Bronchial epithelial cell (primary cell): ENCODE measurements around the gene SYT5. TPM values are rescaled to one million over a fixed set of nuclear protein-coding genes. Genes with fewer than 3 reads are reported as not detected.
"Not testable (repeated sequence)": the region's sequence is repeated elsewhere in the genome, so short reads cannot be mapped to it uniquely, and the experiment has no call there.

Experiments
- DNase-seq: peaks from one replicate; pipeline ENCODE4 v3.0.0-alpha.2; 2010; ENCODE audit warnings: low read depth
- FAIRE-seq: peaks from 2 replicates; lab custom pipeline; 2011; peaks lifted over from hg19 to GRCh38; lab: Jason Lieb, UNC
- H3K27me3 ChIP-seq: 2 replicates; pipeline ENCODE4 v1.5.1; 2011; ENCODE audit warnings: low read length; ENCODE audit not compliant: control insufficient read depth, insufficient read depth
- H3K36me3 ChIP-seq: 2 replicates; pipeline ENCODE4 v1.5.1; 2011; ENCODE audit warnings: low read length; ENCODE audit not compliant: control insufficient read depth, insufficient read depth
- H3K4me3 ChIP-seq: 2 replicates; pipeline ENCODE4 v1.5.1; 2011; ENCODE audit warnings: mild to moderate bottlenecking, low read depth, low read length, control low read depth
- total RNA-seq: library from RNA; depleted of rRNA; stranded (reverse); fragments of >200 nt; gene quantifications from 2 replicates; pipeline ENCODE4 v1.2.1, GENCODE V29; 2014
- TF ChIP-seq, protein P1 (sequence below): IDR thresholded peaks from 2 replicates; pipeline ENCODE4 v1.5.1; 2011; ENCODE audit warnings: mild to moderate bottlenecking, moderate library complexity, low read length, control low read depth, inconsistent platforms; ENCODE audit not compliant: insufficient read depth, severe bottlenecking

SYT5 gene
- total RNA-seq, 1 donor from 2014 or later: 0.26 TPM

DNA sequence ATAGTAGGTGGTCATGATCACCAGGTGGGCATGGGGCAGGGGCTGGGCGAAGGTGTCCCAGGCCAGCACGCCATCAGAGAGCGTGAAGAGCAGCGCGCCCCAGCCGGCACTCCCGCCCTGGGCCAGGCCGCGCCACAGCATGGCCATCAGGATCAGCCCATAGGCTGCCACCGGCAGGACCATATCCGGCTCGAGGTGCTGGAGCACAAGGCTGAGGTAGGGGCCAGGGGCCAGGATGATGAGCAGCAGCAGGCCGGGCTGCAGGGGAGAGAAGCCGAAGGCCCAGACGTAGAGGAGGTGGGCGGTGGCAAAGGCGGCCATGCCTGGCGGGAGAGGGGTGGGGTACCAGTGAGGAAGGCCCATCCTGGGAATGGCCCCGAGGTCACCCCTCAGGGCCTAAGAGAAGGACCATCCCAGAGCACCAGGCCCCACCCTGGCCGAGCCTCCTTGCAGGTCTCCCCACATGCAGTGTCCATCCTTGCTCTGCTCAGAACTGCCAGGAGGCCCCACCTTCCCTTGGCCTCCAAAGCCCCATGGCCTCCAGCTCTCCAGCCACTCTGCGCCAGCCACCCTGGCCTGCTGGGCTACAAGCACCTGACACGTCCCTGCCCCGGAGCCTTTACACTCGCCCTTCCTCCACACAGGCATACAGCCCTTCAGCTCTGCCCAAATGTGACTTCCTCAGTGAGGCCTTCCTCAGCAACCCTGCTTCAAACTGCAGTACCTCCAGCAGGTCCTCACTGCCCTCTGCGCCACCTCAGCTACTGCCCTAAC lies 47.3 kb upstream of the SYT5 start:
- no peak for DNase-seq
- TF ChIP-seq, protein P1, sequence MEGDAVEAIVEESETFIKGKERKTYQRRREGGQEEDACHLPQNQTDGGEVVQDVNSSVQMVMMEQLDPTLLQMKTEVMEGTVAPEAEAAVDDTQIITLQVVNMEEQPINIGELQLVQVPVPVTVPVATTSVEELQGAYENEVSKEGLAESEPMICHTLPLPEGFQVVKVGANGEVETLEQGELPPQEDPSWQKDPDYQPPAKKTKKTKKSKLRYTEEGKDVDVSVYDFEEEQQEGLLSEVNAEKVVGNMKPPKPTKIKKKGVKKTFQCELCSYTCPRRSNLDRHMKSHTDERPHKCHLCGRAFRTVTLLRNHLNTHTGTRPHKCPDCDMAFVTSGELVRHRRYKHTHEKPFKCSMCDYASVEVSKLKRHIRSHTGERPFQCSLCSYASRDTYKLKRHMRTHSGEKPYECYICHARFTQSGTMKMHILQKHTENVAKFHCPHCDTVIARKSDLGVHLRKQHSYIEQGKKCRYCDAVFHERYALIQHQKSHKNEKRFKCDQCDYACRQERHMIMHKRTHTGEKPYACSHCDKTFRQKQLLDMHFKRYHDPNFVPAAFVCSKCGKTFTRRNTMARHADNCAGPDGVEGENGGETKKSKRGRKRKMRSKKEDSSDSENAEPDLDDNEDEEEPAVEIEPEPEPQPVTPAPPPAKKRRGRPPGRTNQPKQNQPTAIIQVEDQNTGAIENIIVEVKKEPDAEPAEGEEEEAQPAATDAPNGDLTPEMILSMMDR: no peak

DNA sequence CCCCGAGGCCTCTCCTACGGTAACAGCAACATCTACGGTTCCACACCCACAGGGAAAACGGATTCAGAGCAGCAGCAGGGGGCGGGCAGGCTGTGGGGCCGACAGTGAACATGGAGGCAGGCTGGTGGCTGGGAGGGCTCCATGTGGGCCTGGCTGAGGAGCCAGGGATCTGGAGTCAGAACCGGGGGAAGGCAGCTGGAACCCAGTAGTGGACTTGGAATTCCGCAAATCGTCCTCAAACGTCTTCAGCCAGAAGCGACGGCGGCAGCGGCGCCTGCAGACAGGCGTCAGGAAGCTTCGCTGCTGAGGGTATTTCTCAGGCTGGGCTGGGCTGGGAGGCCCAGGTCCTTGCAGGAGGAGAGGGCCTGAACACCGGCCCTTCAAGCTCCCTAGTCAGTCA lies 46.7 kb upstream of the SYT5 start:
- DNase-seq: no peak
- FAIRE-seq: no peak
- TF ChIP-seq, protein P1: no peak
- Histone ChIP-seq H3K4me3 (no peak overlapping the region), H3K36me3 (peaks cover 15% of the 10 kb centered on the region), H3K27me3 (no peaks in the 10 kb centered on the region)

More for the DNA sequence above, 47.3 kb upstream of the SYT5 start:
- H3K36me3 ChIP-seq: peaks cover 17% of the 10 kb centered on the region
- FAIRE-seq: no peak
- H3K27me3 ChIP-seq: no peaks in the 10 kb centered on the region
- H3K4me3 ChIP-seq: no peak overlapping the region

- FAIRE-seq: no peak
Measured at GRCh38 chr19:55226273-55226672, 46.2 kb upstream of the SYT5 start.

GRCh38 chr19:55225415-55225958 lies 45.4 kb upstream of the SYT5 start:
- Histone ChIP-seq H3K36me3 (peaks cover 11% of the 10 kb centered on the region), H3K4me3 (no peak overlapping the region), H3K27me3 (no peaks in the 10 kb centered on the region)
- FAIRE-seq: no peak
- DNase-seq: no peak
- TF ChIP-seq, protein P1: no peak

More at GRCh38 chr19:55226273-55226672, 46.2 kb upstream of the SYT5 start:
- Histone ChIP-seq H3K36me3 (peaks cover 14% of the 10 kb centered on the region), H3K4me3 (no peak overlapping the region), H3K27me3 (no peaks in the 10 kb centered on the region)
- DNase-seq: no peak
- TF ChIP-seq, protein P1: no peak

DNA sequence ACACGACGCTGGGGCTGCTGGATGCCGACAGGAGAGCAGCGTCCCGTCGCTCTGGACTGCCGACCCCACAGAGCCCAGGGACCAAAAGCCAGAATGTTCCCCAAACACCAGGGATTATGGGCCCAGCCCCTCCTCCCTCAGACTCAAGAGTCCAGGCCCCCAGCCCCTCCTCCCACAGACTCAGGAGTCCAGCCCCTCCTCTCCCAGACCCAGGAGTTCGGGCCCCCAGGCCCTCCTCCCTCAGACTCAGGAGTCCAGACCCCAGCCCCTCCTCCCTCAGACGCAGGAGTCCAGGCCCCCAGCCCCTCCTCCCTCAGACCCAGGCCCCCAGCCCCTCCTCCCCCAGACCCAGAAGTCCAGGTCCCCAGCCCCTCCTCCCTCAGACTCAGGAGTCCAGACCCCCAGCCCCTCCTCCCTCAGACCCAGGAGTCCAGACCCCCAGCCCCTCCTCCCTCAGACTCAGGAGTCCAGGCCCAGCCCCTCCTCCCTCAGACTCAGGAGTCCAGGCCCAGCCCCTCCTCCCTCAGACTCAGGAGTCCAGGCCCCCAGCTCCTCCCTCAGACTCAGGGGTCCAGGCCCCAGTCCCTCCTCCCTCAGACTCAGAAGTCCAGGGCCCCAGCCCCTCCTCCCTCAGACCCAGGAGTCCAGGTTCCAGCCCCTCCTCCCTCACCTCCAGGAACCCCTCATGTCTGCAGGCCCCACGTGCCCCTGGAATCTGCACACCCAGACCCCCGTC lies 44.8 kb upstream of the SYT5 start:
- not testable (repeated sequence) for DNase-seq, H3K27me3 ChIP-seq, H3K4me3 ChIP-seq, FAIRE-seq
- H3K36me3 ChIP-seq: peaks cover 11% of the 10 kb centered on the region
